ENCODE results near the gene BOD1. TPM values are rescaled to one million over a fixed set of nuclear protein-coding genes. Genes with fewer than 3 reads are reported as not detected.

BOD1 gene
- polyA plus RNA-seq, 1 donor from 2014 or later = 14.0 TPM

- no peaks in the 10 kb centered on the region for H3K36me3 Mint-ChIP-seq
- H3K4me1 Mint-ChIP-seq = peaks cover 0 to 6% (median 0%) of the 10 kb centered on the region in 3 donors
- peaks cover 0 to 5% (median 2%) of the 10 kb centered on the region in 3 donors for H3K9me3 Mint-ChIP-seq
- no peak overlapping the region for H3K4me3 Mint-ChIP-seq
- peak overlapping the region in 1 of 3 donors; percentile 90 for H3K27ac Mint-ChIP-seq
- H3K27me3 Mint-ChIP-seq = no peaks in the 10 kb centered on the region
Observed at GRCh38 chr5:173645437-173645807, 29.0 kb upstream of the BOD1 start.

GRCh38 chr5:173644673-173645436 lies 28.4 kb upstream of the BOD1 start:
- H3K36me3 Mint-ChIP-seq = no peaks in the 10 kb centered on the region
- peaks cover 0 to 6% (median 0%) of the 10 kb centered on the region in 3 donors for H3K4me1 Mint-ChIP-seq
- peak overlapping the region in 1 of 3 donors; percentile 43 for H3K27ac Mint-ChIP-seq
- no peaks in the 10 kb centered on the region for H3K27me3 Mint-ChIP-seq
- H3K4me3 Mint-ChIP-seq = peak overlapping the region in 1 of 4 donors; percentile 39
- H3K9me3 Mint-ChIP-seq = peaks cover 0 to under 1% (median 0%) of the 10 kb centered on the region in 3 donors

- no peaks in the 10 kb centered on the region for H3K36me3 Mint-ChIP-seq
- H3K4me1 Mint-ChIP-seq = peaks cover 0 to 6% (median 0%) of the 10 kb centered on the region in 3 donors
- H3K27ac Mint-ChIP-seq = peak overlapping the region in 1 of 3 donors; percentile 43
- no peak overlapping the region for H3K4me3 Mint-ChIP-seq
- no peaks in the 10 kb centered on the region for H3K27me3 Mint-ChIP-seq
- H3K9me3 Mint-ChIP-seq = no peaks in the 10 kb centered on the region
Observed at GRCh38 chr5:173643964-173644363, 27.5 kb upstream of the BOD1 start.

GRCh38 chr5:173642895-173643481 lies 26.5 kb upstream of the BOD1 start:
- no peaks in the 10 kb centered on the region for H3K27me3 Mint-ChIP-seq
- H3K9me3 Mint-ChIP-seq = no peaks in the 10 kb centered on the region
- no peaks in the 10 kb centered on the region for H3K36me3 Mint-ChIP-seq
- H3K4me1 Mint-ChIP-seq = peaks cover 0 to 6% (median 0%) of the 10 kb centered on the region in 3 donors
- H3K27ac Mint-ChIP-seq = no peak overlapping the region
- H3K4me3 Mint-ChIP-seq = no peak overlapping the region

GRCh38 chr5:173642191-173642816 lies 25.9 kb upstream of the BOD1 start:
- no peak overlapping the region for H3K4me3 Mint-ChIP-seq
- no peaks in the 10 kb centered on the region for H3K36me3 Mint-ChIP-seq
- H3K27me3 Mint-ChIP-seq = no peaks in the 10 kb centered on the region
- H3K9me3 Mint-ChIP-seq = no peaks in the 10 kb centered on the region
- H3K4me1 Mint-ChIP-seq = peaks cover 2 to 8% (median 3%) of the 10 kb centered on the region in 3 donors
- no peak overlapping the region for H3K27ac Mint-ChIP-seq

- Mint-ChIP-seq H3K4me1 (peaks cover 2 to 11% (median 4%) of the 10 kb centered on the region in 3 donors), H3K4me3 (no peak overlapping the region), H3K27ac (no peak overlapping the region), H3K27me3 (no peaks in the 10 kb centered on the region), H3K9me3 (no peaks in the 10 kb centered on the region), H3K36me3 (no peaks in the 10 kb centered on the region)
Observed at GRCh38 chr5:173640156-173640804, 23.8 kb upstream of the BOD1 start.

- no peak overlapping the region for H3K4me3 Mint-ChIP-seq
- peaks cover 0 to 2% (median 0%) of the 10 kb centered on the region in 3 donors for H3K9me3 Mint-ChIP-seq
- no peaks in the 10 kb centered on the region for H3K27me3 Mint-ChIP-seq
- H3K4me1 Mint-ChIP-seq = peaks cover 2 to 7% (median 4%) of the 10 kb centered on the region in 3 donors
- H3K36me3 Mint-ChIP-seq = peaks cover 2% of the 10 kb centered on the region
- H3K27ac Mint-ChIP-seq = no peak overlapping the region
Observed at GRCh38 chr5:173638126-173639040, 21.9 kb upstream of the BOD1 start.

- H3K4me3 Mint-ChIP-seq = no peak overlapping the region
- H3K36me3 Mint-ChIP-seq = peaks cover 2% of the 10 kb centered on the region
- no peaks in the 10 kb centered on the region for H3K27me3 Mint-ChIP-seq
- H3K27ac Mint-ChIP-seq = no peak overlapping the region
- H3K4me1 Mint-ChIP-seq = peaks cover 2 to 7% (median 4%) of the 10 kb centered on the region in 3 donors
- peaks cover 0 to 2% (median 0%) of the 10 kb centered on the region in 3 donors for H3K9me3 Mint-ChIP-seq
Observed at GRCh38 chr5:173637340-173637739, 20.9 kb upstream of the BOD1 start.

GRCh38 chr5:173634465-173634983 lies 18.1 kb upstream of the BOD1 start:
- H3K27me3 Mint-ChIP-seq = no peaks in the 10 kb centered on the region
- H3K27ac Mint-ChIP-seq = peak overlapping the region in 2 of 3 donors; percentile 2 to 74
- no peak overlapping the region for H3K4me3 Mint-ChIP-seq
- H3K36me3 Mint-ChIP-seq = peaks cover 2% of the 10 kb centered on the region
- H3K9me3 Mint-ChIP-seq = peaks cover 0 to 2% (median 0%) of the 10 kb centered on the region in 3 donors
- peaks cover 2 to 6% (median 4%) of the 10 kb centered on the region in 3 donors for H3K4me1 Mint-ChIP-seq

- H3K4me1 Mint-ChIP-seq = peaks cover 2 to 6% (median 4%) of the 10 kb centered on the region in 3 donors
- H3K27ac Mint-ChIP-seq = no peak overlapping the region
- peaks cover 2% of the 10 kb centered on the region for H3K36me3 Mint-ChIP-seq
- no peak overlapping the region for H3K4me3 Mint-ChIP-seq
- H3K27me3 Mint-ChIP-seq = no peaks in the 10 kb centered on the region
- H3K9me3 Mint-ChIP-seq = peaks cover 0 to 2% (median 0%) of the 10 kb centered on the region in 3 donors
Observed at GRCh38 chr5:173633304-173633703, 16.9 kb upstream of the BOD1 start.

- H3K9me3 Mint-ChIP-seq = peaks cover 0 to 2% (median 0%) of the 10 kb centered on the region in 3 donors
- no peak overlapping the region for H3K4me3 Mint-ChIP-seq
- H3K4me1 Mint-ChIP-seq = peaks cover 0 to 3% (median 3%) of the 10 kb centered on the region in 3 donors
- no peaks in the 10 kb centered on the region for H3K27me3 Mint-ChIP-seq
- H3K36me3 Mint-ChIP-seq = peaks cover 2% of the 10 kb centered on the region
- H3K27ac Mint-ChIP-seq = peak overlapping the region in 1 of 3 donors; percentile 86
Observed at GRCh38 chr5:173631478-173631877, 15.0 kb upstream of the BOD1 start.

- H3K36me3 Mint-ChIP-seq = peaks cover 2% of the 10 kb centered on the region
- no peak overlapping the region for H3K27ac Mint-ChIP-seq
- H3K9me3 Mint-ChIP-seq = peaks cover 0 to 2% (median 0%) of the 10 kb centered on the region in 3 donors
- no peak overlapping the region for H3K4me3 Mint-ChIP-seq
- peaks cover under 1 to 9% (median 7%) of the 10 kb centered on the region in 3 donors for H3K4me1 Mint-ChIP-seq
- H3K27me3 Mint-ChIP-seq = no peaks in the 10 kb centered on the region
Observed at GRCh38 chr5:173630724-173631365, 14.4 kb upstream of the BOD1 start.

- Mint-ChIP-seq H3K4me1 (peaks cover 6 to 14% (median 12%) of the 10 kb centered on the region in 3 donors), H3K9me3 (no peaks in the 10 kb centered on the region)
Observed at GRCh38 chr5:173629628-173630027, 13.2 kb upstream of the BOD1 start.

More at GRCh38 chr5:173629628-173630027, 13.2 kb upstream of the BOD1 start:
- no peak overlapping the region for H3K4me3 Mint-ChIP-seq
- H3K27me3 Mint-ChIP-seq = no peaks in the 10 kb centered on the region
- H3K27ac Mint-ChIP-seq = no peak overlapping the region
- no peaks in the 10 kb centered on the region for H3K36me3 Mint-ChIP-seq

Measured in IgD-negative memory B cell (primary cell).